Tibial nerve (tissue), 4 donors: ENCODE measurements around the gene SAXO2.

ENCODE experiments used
- CTCF ChIP-seq, 5 experiments: fragments of 200-600 bp in 3 of 5; fragments of 450-650 bp in 2 of 5; sonication (generic) in 3 of 5; IDR thresholded peaks; one replicate each; pipeline ENCODE4 v1.5.1; 2016 to 2019; ENCODE audit warnings: antibody characterized with exemption in 5 of 5, mild to moderate bottlenecking in 3 of 5, moderate library complexity in 2 of 5
- EP300 ChIP-seq, 2 donors: sonication (generic); formaldehyde crosslinking; IDR thresholded peaks; one replicate each; pipeline ENCODE4 v1.6.1; 2017; ENCODE audit warnings: antibody characterized with exemption in 2 of 2, mild to moderate bottlenecking in 1 of 2

- TF ChIP-seq EP300 (IDR thresholded peaks at IDR 0.05): no peak
- no peak for TF ChIP-seq CTCF (IDR thresholded peaks at IDR 0.05)
These were observed 54.5 kb downstream of the SAXO2 start for GRCh38 chr15:82317091-82317489.
